AG09309 (cell line): ENCODE measurements around the gene SPOCK2.

Experiments
- DNase-seq: peaks from one replicate; pipeline ENCODE4 v3.0.0-alpha.2; 2010; ENCODE audit warnings: low read depth
- H3K4me3 ChIP-seq: 2 replicates; pipeline ENCODE4 v1.5.1; 2011; ENCODE audit warnings: mild to moderate bottlenecking, low read depth, low read length, moderate library complexity; ENCODE audit not compliant: control insufficient read depth
- CTCF ChIP-seq: IDR thresholded peaks from 2 replicates; pipeline ENCODE4 v1.5.1; 2011; ENCODE audit warnings: mild to moderate bottlenecking, low read depth, low read length, inconsistent platforms; ENCODE audit not compliant: insufficient read depth, control insufficient read depth; ENCODE audit errors: missing control alignments

SPOCK2 gene

GRCh38 chr10:72127571-72127970, 39.2 kb upstream of the SPOCK2 start:
- no peak overlapping the region for H3K4me3 ChIP-seq
- no peak for DNase-seq
- TF ChIP-seq CTCF, result no peak

GRCh38 chr10:72126872-72127232, 38.5 kb upstream of the SPOCK2 start:
- DNase-seq, result no peak
- TF ChIP-seq CTCF, result no peak
- no peak overlapping the region for H3K4me3 ChIP-seq

- no peak overlapping the region for H3K4me3 ChIP-seq
- no peak for DNase-seq
- TF ChIP-seq CTCF, result peak; percentile 55
These were observed 38.0 kb upstream of the SPOCK2 start for GRCh38 chr10:72126184-72126871.

- no peak overlapping the region for H3K4me3 ChIP-seq
- DNase-seq, result peak; percentile 29
- TF ChIP-seq CTCF, result no peak
These were observed 36.6 kb upstream of the SPOCK2 start for GRCh38 chr10:72124989-72125388.

GRCh38 chr10:72124381-72124780, 36.0 kb upstream of the SPOCK2 start:
- no peak overlapping the region for H3K4me3 ChIP-seq
- DNase-seq, result no peak
- TF ChIP-seq CTCF, result no peak

- no peak overlapping the region for H3K4me3 ChIP-seq
- no peak for DNase-seq
- no peak for TF ChIP-seq CTCF
These were observed 35.3 kb upstream of the SPOCK2 start for GRCh38 chr10:72123616-72124015.
